LNCAP (cell line): ENCODE measurements around the gene POLD1.

Experiments
- CTCF ChIP-seq: fragments of 450-650 bp; IDR thresholded peaks from 2 replicates; pipeline ENCODE4 v1.5.1; 2017; ENCODE audit warnings: mild to moderate bottlenecking

The POLD1 gene

GRCh38 chr19:50410109-50410508 lies 26.0 kb downstream of the POLD1 start:
- TF ChIP-seq CTCF = no peak

- TF ChIP-seq CTCF = no peak
Measured at GRCh38 chr19:50412419-50412818, 28.3 kb downstream of the POLD1 start.

- no peak for TF ChIP-seq CTCF
Measured at GRCh38 chr19:50413096-50413495, 28.9 kb downstream of the POLD1 start.

- no peak for TF ChIP-seq CTCF
Measured at GRCh38 chr19:50413531-50413930, 29.4 kb downstream of the POLD1 start.

- peak; percentile 75 for TF ChIP-seq CTCF
Measured at GRCh38 chr19:50414864-50415660, 30.9 kb downstream of the POLD1 start.

- no peak for TF ChIP-seq CTCF
Measured at GRCh38 chr19:50415661-50416033, 31.5 kb downstream of the POLD1 start.

GRCh38 chr19:50416034-50416977 lies 32.2 kb downstream of the POLD1 start:
- no peak for TF ChIP-seq CTCF
